GM21360 (cell line): ENCODE measurements around the gene PDE6G.
A peak's percentile ranks its signal among the peaks of the same experiment; 100 is the strongest.

Experiments
- ATAC-seq: cut with Tn5 transposase; IDR thresholded peaks from one replicate; pipeline ENCODE4 v1.9.1; 2021; ENCODE audit warnings: mild to moderate bottlenecking, moderate library complexity; ENCODE audit not compliant: unreplicated experiment

PDE6G gene

DNA sequence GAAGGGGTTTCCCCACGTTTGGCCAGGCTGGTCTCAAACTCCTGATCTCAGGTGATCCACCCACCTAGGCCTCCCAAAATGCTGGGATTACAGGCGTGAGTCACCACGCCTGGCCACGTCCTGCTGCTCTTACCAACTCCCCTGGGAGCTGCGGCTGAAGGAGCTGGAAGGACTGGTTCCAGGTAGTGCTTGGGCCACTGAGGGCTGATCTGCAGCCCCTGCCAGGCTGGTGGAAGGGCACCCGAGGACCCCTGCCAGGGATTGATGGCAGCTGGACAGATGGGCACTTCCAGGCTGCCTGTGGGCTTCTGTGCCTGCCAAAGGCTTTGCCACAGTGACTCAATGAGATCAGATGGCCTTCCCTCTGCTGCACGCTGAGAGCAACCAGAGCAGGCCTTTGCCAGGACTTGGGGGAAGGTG is 7.7 kb upstream of the PDE6G start:
- ATAC-seq = no peak

DNA sequence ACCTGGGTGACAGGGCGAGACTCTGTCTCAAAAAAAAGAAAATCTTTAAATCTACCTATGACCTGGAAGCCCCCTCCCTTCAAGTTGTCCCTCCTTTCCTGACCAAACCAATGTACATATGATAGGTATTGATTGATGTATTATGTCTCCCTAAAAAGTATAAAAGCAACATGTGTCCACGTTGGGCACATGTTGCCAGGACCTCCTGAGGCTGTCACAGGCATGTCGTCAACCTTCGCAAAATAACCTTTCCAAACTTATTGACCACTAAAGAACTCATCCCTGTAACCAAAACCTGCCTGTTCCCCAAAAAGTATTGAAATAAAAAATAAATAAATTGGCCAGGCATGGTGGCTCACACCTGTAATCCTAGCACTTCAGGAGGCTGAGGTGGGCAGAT is 5.7 kb upstream of the PDE6G start:
- no peak for ATAC-seq

DNA sequence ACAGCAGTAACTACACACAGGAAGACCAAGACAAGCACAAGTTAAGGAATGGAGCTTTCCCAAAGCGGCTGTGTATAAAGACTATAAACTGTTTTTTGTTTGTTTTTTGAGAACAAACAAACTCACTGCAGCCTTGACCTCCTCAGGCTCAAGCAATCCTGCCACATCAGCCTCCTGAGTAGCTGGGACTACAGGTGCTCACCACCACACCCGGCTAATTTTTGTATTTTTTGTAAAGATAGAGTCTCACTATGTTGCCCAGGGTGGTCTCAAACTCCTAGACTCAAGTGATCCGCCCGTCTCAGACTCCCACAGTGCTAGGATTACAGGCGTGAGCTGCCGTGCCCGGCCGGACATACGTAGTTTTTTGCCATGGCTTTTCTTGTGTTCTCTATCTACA is 4.1 kb upstream of the PDE6G start:
- ATAC-seq = no peak

DNA sequence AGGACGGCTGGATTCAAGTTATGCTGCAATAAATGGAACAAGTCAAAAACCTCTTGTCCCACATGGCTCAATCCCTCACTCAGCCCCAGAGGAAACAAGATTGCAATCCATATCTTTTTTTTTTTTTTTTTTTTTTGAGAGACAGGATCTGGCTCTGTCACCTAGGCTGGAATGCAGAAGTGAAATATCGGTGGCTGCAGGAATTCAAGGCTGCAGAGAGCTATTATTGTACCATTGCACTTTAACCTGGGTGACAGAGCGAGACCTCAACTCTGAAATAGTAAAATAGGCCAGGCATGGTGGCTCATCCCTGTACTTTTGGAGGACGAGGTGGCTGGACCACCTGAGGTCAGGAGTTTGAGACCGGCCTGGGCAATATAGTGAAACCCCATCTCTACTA is 2.7 kb upstream of the PDE6G start:
- no peak for ATAC-seq

DNA sequence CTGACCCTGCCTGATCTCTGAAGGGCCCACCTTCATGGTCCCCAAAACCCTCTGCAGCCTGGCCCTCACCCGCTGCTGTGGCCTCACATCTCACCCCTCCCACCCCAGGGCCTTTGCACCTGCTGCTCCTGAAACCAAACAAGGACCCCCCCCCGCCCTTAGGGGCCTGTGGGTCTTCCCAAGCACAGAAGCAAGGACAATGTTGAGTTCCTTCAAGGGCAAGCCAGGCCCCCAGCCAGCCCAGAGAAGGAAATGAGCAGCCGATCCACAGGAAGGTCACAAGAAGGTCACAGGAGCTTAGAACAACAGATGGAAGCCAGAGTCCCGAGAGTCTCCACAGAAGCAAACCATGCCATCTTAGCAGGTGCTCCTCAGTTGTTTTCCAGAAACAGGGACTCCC is 493 bp upstream of the PDE6G start:
- ATAC-seq = no peak

DNA sequence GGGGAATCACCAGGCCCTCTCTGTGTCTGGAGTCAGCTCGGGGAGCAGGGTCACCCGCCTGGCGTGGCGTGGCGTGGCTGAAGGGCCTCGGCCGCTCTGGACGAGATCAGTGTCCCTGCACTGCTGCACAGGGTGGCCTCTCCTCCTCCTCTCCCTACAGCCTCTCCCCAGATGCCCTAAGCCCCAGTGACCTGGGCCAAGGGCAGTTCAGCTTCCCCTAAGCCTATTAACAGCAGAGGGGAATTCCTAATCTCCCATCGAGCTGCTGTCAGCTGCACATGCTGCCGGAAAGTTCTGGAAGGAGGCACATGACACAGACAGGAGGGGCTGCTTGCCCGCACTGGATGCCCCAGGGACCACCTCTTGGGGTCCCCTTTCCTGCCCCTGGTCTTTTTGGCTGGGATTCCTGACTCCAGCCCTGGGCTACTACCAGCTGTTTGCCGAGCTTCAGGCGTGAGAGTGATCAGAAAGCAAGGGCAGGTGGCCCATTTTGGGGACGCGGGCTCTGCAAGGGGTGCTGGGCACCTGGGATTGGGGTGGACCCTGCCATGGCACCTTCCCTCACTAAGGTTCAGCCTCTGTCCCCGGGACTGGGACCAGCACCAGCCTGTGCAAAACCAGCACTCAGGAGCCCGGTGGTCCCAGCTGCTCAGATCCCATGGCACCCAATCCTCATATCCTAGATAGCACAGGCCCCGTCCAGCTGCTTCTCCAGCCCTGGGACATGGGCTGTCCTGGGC is 794 bp downstream of the PDE6G start:
- no peak for ATAC-seq

DNA sequence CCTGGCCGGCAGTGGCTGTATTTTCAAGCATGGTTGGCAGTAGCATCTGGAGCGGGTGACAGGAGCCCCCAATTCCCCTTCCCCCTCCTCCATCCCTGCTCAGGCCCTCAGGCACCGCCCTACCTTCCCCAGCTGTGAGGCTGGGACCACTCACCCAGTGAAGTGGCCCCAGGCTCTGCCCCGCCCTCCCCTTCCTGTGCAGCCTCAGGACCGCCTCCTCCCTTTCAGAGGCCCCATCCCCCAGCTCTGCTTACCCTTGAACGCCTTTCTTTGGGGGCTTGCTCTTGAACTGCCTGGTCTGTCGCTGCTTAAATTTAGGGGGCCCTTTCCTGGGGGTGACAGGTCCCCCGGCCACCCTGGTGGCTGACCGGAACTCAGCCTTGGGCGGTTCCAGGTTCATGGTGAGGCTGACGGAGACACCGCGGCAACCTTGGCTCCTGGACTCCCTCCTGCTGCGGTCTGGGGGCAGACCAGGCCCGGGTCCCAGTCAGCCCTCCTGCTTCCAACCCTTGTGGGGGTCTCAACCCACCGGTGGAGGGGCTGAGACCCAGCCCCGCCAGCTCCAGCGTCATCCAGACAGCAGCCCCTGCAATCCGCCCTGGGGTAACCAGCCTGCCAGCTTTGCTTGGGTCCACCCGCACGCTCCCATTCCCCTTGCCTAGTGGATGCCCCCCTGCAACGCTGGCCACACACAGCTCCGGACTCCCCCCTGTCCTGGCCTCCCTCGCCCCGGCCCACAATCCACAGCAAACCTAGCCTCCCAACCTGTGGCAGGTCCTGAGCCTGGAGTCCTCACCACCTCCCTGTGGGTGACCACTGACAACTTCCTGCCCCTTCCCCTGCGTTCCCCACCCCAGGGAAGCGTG is 3.2 kb downstream of the PDE6G start:
- ATAC-seq = no peak

DNA sequence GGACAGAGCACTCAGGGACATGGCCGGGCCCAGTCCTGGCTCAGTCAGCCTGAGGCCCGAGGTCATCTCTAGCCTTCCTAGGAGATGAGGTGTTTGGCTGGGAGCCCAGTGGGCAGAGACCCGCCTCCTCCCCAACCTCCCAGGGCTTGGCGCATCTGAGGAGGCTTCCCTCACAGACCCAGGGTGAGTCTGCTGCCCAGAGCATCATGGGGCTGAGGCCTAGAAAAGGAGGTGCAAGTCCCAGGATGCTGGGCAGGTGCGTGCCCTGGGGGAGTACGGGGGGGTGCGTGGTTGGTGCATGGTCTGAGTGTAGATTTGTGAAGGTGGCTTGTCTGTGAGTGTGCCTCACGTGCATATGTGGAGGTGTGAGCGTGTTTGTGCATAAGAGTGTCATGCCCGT is 4.7 kb downstream of the PDE6G start:
- ATAC-seq = no peak

DNA sequence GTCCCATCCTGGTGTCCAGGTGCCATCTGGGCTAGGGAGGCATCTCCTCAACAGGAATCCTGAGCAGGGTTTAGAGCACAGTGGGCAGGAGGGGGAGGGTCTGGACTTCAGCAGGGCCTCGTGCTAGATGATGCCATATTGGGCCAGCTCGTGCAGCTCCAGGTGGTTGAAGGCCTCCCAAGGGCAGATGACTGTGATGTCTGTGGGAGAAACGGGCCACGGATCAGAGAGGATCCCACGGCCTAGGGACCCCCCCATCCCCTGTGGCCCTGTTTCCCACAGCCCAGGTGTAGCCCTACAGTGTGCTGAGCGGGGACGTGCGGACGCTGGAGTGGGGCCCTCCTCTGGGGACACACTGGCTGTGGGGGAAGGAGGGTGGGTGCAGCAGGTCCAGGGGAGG is 5.4 kb downstream of the PDE6G start:
- no peak for ATAC-seq

DNA sequence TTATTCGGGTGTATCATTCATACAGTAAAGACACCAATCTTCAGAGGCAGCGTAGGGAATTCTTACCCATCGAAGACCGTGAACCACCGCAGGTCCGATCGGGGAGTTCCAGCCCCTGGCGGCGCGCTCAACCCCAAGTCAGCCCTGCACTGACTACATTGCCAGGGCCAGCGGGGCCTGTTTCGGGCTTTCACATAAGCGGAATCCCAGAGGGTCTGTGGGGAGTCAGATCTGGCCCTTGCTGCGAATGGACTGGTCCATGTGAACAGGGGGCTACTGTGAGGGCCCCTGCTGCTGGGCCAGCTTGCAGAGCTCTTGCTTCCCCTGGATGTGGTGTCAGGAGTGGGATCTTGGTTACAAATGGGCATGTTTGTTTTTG is 7.6 kb downstream of the PDE6G start:
- ATAC-seq = no peak

DNA sequence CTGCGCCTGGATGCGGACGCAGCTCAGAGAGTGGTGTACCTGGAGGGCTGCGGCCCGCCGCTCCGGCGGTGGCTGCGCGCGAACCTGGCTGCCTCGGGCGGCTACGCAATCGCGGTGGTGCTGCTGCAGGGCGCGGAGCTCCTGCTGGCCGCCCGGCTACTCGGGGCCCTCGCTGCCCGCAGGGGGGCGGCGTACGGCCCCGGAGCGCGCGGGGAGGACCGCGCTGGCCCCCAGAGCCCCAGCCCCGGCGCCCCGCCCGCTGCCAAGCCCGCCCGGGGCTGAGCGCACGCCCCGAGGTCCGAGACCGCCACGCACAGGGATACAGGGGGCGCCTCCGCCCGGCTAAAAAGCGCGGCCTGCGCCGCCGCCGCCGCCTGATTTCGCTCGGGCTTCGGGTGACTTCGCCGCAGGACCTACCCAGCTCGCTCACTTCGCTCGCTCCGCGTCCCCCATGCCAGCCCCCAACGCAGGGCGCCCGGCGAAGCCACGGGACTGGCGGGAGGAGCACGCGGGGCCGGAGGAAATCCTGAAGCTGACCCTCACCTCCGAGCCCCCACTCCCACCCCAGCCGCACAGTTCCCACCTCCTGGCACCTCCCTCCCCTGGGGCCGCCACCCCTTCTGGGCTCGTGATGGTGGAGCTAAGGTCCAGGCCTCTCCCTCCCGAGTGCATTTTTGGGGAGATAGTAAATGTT is 8.2 kb downstream of the PDE6G start:
- ATAC-seq = no peak

DNA sequence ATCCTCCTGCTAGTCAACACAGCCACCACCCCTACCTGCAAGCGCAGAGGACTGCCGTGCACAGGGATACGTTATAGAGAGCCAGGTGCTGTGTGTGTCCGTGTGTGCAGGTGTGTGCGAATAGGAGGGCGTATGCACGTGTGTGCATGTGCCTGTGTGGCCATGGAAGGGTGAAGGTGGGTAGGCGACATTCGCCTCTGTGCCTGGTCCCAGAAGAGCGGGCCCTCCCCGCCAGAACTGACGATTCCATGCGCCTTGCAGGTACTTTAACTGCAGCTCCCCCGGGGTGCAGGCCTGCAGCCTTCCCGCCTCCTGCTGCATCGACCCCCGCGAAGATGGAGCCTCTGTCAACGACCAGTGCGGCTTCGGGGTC is 8.7 kb downstream of the PDE6G start:
- no peak for ATAC-seq

DNA sequence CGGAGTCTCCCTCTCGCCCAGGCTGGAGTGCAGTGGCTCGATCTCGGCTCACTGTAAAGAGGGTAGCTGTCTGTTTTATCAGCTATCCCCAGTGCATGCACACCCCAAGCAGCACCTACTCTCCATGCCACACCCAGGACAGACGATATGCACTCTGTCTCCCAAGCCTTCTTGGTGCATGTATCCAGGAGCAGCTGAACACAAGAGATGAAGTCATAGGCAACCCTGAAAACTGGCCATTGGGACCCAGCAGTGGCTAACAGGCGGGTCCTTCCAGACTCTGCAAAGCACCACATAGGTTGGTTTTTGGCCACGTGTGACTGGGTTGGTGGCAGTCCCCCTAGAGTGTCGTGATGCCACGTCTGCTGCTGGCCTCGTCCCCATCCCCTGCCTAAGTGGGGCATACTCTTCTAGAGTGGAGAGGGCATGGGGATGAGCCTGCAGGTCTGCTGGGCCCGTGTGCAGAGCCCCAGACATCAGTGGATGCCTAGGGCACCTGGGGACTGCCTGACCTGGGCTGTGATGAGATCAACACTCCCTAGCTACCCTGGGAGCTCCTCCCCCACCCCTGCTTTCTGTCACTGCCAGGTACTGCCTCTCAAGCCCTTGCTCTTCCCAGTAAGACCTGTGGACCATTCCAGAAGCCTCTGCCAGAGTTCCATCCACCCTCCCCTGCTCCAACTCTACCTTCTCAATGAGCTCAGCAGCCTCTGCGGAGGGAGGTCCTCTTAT is 9.3 kb downstream of the PDE6G start:
- ATAC-seq = no peak

DNA sequence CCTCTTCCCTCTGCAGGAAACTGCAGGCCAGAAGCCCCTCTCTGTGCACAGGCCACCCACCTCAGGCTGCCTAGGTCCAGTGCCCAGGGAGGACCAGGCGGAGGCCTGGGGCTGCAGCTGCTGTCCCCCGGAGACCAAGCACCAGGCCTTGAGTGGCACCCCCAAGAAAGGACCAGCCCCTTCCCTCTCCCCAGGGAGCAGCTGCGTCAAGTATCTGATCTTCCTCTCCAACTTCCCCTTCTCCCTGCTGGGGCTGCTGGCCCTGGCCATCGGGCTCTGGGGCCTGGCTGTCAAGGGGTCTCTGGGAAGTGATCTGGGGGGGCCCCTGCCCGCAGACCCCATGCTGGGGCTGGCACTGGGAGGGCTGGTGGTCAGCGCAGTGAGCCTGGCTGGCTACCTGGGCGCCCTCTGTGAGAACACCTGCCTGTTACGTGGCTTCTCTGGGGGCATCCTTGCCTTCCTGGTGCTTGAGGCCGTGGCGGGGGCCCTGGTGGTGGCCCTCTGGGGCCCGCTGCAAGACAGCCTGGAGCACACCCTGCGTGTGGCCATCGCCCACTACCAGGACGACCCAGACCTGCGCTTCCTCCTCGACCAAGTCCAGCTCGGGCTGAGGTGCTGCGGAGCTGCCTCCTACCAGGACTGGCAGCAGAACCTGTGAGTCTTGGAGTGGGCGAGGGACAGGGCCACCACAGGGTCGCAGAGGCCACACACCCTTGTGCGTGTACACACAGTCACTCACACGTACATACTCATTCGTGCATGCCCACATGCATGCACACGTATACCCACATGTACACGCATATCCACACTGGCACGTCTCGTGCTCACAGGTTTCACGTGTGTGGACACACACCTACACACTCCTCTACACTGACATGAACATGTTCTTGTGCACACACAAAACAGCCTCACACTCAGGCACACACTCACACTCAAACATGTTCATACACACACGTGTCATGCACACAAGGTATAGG is 11.1 kb downstream of the PDE6G start:
- no peak for ATAC-seq

DNA sequence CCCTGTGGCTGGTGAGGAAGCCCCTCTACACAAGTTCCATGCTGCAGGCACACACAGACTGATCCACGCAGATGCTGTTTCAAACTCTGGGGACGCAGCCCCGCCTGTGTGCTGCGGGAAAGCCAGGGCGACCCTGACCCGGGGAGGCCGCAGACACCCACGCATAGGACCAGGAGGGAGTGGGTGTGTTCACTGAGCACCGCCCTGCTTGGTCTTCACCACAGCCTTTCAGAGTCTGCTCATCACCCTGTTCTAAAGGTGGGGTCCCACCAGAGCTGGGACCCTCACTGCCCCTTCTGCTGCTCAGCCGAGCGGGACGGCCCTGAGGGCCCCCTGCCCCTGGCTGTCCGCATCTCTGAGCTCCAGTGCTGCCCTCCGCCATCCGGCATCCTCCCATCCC is 11.8 kb downstream of the PDE6G start:
- ATAC-seq = no peak

DNA sequence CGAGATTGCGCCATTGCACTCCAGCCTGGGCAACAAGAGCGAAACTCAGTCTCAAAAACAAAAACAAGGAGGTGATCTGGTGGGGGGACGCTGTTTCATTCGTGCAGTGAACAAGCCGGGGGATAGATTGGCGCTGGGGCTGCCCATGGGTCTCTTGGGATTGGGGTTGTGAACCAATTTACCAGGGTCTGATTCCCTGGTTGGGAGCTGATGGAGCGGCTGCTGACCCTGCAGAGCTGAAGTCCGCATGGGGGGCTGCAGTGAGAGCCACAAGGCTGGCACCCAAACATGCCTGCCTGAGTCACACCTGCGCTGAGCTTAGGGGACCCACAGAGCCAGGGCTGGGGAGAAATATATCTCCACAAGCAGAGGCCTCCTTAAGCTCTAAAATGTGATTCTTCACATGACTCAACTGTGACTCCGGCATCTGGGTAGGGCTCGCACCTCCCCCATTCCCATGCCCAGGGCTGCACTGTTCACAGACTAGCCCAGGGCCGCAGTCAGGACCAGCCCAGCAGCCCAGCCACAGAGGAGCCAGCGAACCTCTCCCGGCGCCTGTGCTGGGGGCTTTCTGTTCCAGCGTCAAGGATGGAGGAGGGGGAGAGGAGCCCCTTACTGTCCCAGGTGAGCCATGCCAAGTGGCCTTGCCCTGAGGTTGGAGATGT is 14.4 kb downstream of the PDE6G start:
- ATAC-seq = no peak

DNA sequence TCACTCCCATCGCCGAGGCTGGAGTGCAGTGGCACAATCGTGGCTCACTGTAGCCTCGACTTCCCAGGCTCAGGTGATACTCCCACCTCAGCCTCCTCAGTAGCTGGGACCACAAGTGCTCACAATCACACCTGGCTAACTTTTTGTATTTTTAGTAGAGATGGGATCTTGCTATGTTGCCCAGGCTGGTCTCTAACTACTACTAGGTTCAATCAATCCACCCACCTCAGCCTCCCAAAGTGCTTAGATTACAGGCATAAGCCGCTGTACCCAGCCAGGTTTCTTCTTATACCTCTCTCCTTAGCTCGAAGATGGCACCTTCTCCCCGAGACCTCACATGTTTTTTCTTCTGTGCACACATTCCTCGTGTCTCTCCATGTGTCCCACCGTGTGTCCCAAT is 16.3 kb downstream of the PDE6G start:
- no peak for ATAC-seq

DNA sequence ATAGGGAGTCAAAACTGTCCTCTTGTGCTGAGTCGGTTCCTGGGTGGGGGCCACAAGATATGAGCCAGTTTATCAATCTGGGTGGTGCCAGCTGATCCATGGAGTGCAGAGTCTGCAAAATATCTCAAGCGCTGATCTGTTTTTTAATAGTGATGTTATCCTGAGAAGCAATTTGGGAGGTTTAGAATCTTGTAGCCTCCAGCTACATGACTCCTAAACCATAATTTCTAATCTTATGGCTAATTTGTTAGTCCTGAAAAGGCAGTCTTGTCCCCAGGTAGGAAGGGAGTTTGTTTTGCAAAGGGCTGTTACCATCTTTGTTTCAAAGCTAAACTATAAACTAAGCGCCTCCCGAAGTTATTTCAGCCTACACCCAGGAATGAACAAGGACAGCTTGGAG is 17.7 kb downstream of the PDE6G start:
- ATAC-seq = no peak

DNA sequence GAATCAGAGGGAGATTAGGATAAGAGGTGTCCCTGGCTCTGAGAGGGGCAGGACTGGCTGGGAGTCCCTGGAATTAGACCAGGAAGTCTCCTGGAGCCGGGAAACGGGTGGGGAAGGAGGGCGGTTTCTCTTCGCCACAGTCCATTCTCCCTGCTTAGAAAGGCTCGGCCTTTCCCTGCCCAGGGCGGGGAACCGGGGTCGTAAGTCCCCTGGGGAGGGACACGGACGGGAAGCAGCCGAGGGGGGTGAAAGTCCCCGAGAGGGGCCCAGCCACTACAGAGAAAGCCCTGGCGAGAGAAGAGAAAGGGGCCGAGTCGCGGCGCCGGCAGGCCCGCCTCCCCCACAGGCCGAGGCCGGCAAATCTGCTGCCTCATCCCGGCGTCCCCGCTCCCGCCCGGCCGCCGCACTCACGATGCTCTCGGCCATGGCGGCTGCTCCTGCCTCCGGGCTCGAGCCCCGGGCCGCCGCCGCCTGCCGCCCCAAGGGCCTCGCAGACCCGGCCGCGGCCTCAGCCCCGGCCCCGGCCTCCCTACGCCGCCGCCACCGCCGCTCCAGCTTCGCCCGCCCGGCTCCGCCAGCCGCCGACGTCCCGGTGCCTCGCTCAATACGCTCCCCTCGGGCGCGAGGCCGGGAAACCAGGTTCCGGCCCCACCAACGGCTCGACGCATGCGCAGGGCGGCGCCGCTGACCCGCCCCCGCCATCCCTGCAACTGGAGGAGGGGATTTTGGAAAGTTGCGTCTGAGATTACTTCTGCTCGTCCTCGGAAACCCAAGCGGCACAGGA is 19.6 kb downstream of the PDE6G start, which contains the start of the genes NPLOC4 and TSPAN10:
NPLOC4 (minus strand) TSS at position 608 of the 784 bp plus-strand sequence; CDS start at position 426, 182 bp downstream.
TSPAN10 (plus strand) TSS at position 692 of the 784 bp plus-strand sequence. CDS start 5,217 bp downstream, outside the sequence.
- peak; percentile 88 for ATAC-seq
